ENCODE measurements around the gene CASZ1. TPM values are rescaled to one million over a fixed set of nuclear protein-coding genes. Genes with fewer than 3 reads are reported as not detected.

Gene CASZ1
- total RNA-seq, 1 experiment from 2014 or later, result 11.7 TPM

DNA sequence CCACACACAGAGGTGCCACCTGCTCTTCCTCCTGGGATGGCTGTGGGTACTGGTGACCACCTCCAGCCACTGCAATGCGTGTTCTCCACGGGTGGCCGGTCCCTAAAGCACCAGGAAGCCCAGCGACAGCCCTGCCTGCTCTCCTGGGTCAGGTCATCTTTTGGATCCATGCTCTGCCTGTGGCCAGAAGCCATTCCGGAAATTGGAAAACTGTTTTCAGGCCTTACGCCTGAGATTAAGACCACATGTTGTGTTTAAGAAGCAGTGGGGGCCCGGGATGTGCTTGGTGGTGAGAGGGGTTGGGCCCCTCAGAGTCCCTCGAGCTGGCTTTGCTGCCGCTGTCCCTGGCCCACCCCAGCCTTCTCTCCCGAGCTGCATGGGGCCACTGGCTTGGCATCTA, 170.9 kb downstream of the CASZ1 start (continued):
- TF ChIP-seq, protein P1, sequence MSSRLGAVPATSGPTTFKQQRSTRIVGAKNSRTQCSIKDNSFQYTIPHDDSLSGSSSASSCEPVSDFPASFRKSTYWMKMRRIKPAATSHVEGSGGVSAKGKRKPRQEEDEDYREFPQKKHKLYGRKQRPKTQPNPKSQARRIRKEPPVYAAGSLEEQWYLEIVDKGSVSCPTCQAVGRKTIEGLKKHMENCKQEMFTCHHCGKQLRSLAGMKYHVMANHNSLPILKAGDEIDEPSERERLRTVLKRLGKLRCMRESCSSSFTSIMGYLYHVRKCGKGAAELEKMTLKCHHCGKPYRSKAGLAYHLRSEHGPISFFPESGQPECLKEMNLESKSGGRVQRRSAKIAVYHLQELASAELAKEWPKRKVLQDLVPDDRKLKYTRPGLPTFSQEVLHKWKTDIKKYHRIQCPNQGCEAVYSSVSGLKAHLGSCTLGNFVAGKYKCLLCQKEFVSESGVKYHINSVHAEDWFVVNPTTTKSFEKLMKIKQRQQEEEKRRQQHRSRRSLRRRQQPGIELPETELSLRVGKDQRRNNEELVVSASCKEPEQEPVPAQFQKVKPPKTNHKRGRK (CRISPR knock-in tag; IDR thresholded peaks at IDR 0.05; ENCODE audit: borderline replicate concordance), result no peak
- TF ChIP-seq, protein P2, sequence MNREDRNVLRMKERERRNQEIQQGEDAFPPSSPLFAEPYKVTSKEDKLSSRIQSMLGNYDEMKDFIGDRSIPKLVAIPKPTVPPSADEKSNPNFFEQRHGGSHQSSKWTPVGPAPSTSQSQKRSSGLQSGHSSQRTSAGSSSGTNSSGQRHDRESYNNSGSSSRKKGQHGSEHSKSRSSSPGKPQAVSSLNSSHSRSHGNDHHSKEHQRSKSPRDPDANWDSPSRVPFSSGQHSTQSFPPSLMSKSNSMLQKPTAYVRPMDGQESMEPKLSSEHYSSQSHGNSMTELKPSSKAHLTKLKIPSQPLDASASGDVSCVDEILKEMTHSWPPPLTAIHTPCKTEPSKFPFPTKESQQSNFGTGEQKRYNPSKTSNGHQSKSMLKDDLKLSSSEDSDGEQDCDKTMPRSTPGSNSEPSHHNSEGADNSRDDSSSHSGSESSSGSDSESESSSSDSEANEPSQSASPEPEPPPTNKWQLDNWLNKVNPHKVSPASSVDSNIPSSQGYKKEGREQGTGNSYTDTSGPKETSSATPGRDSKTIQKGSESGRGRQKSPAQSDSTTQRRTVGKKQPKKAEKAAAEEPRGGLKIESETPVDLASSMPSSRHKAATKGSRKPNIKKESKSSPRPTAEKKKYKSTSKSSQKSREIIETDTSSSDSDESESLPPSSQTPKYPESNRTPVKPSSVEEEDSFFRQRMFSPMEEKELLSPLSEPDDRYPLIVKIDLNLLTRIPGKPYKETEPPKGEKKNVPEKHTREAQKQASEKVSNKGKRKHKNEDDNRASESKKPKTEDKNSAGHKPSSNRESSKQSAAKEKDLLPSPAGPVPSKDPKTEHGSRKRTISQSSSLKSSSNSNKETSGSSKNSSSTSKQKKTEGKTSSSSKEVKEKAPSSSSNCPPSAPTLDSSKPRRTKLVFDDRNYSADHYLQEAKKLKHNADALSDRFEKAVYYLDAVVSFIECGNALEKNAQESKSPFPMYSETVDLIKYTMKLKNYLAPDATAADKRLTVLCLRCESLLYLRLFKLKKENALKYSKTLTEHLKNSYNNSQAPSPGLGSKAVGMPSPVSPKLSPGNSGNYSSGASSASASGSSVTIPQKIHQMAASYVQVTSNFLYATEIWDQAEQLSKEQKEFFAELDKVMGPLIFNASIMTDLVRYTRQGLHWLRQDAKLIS (CRISPR knock-in tag; IDR thresholded peaks at IDR 0.05; ENCODE audit: borderline replicate concordance), result no peak
- no peak for TF ChIP-seq RELA (CRISPR knock-in tag; IDR thresholded peaks at IDR 0.05; ENCODE audit: borderline replicate concordance)
- TF ChIP-seq CBFB (CRISPR knock-in tag; IDR thresholded peaks at IDR 0.05; ENCODE audit: low read depth), result no peak
- TF ChIP-seq, protein P3, sequence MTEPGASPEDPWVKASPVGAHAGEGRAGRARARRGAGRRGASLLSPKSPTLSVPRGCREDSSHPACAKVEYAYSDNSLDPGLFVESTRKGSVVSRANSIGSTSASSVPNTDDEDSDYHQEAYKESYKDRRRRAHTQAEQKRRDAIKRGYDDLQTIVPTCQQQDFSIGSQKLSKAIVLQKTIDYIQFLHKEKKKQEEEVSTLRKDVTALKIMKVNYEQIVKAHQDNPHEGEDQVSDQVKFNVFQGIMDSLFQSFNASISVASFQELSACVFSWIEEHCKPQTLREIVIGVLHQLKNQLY (CRISPR knock-in tag; IDR thresholded peaks at IDR 0.05), result no peak
- TF ChIP-seq, protein P4, sequence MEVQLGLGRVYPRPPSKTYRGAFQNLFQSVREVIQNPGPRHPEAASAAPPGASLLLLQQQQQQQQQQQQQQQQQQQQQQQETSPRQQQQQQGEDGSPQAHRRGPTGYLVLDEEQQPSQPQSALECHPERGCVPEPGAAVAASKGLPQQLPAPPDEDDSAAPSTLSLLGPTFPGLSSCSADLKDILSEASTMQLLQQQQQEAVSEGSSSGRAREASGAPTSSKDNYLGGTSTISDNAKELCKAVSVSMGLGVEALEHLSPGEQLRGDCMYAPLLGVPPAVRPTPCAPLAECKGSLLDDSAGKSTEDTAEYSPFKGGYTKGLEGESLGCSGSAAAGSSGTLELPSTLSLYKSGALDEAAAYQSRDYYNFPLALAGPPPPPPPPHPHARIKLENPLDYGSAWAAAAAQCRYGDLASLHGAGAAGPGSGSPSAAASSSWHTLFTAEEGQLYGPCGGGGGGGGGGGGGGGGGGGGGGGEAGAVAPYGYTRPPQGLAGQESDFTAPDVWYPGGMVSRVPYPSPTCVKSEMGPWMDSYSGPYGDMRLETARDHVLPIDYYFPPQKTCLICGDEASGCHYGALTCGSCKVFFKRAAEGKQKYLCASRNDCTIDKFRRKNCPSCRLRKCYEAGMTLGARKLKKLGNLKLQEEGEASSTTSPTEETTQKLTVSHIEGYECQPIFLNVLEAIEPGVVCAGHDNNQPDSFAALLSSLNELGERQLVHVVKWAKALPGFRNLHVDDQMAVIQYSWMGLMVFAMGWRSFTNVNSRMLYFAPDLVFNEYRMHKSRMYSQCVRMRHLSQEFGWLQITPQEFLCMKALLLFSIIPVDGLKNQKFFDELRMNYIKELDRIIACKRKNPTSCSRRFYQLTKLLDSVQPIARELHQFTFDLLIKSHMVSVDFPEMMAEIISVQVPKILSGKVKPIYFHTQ (CRISPR knock-in tag; IDR thresholded peaks at IDR 0.05), result no peak

DNA sequence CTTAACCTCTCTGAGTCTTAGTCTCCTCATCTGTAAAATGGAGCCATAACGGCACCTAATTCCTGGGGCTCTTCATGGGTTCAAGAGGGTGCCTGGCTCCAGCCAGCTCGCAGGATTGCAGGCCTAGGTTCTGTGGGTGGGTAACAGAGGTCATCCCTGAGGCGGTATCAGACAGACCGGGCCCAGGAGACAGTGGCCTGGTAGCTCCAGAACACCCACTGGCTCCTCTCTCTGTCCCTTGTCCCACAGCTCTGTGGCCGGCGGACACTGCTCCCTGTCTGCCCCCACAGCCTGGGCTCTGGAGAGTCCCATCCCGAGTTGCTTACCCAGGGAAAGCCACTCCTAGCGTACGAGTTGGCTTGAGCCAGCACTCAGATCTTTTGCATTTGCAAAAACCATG, 171.4 kb downstream of the CASZ1 start:
- ChIA-PET POLR2A (no interaction called here), CTCF (interaction anchor here (0.5 kb wide), 1 partner anchor 48 kb away, joined by 3 read pairs; no protein-coding TSS in a partner anchor)
- H3K27me3 Mint-ChIP-seq (ENCODE audit: low read depth), result no peaks in the 10 kb centered on the region
- no peak for TF ChIP-seq SMAD4 (CRISPR knock-in tag; IDR thresholded peaks at IDR 0.05)
- TF ChIP-seq, protein P5, sequence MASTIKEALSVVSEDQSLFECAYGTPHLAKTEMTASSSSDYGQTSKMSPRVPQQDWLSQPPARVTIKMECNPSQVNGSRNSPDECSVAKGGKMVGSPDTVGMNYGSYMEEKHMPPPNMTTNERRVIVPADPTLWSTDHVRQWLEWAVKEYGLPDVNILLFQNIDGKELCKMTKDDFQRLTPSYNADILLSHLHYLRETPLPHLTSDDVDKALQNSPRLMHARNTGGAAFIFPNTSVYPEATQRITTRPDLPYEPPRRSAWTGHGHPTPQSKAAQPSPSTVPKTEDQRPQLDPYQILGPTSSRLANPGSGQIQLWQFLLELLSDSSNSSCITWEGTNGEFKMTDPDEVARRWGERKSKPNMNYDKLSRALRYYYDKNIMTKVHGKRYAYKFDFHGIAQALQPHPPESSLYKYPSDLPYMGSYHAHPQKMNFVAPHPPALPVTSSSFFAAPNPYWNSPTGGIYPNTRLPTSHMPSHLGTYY (CRISPR knock-in tag; IDR thresholded peaks at IDR 0.05), result no peak
- TF ChIP-seq, protein P6, sequence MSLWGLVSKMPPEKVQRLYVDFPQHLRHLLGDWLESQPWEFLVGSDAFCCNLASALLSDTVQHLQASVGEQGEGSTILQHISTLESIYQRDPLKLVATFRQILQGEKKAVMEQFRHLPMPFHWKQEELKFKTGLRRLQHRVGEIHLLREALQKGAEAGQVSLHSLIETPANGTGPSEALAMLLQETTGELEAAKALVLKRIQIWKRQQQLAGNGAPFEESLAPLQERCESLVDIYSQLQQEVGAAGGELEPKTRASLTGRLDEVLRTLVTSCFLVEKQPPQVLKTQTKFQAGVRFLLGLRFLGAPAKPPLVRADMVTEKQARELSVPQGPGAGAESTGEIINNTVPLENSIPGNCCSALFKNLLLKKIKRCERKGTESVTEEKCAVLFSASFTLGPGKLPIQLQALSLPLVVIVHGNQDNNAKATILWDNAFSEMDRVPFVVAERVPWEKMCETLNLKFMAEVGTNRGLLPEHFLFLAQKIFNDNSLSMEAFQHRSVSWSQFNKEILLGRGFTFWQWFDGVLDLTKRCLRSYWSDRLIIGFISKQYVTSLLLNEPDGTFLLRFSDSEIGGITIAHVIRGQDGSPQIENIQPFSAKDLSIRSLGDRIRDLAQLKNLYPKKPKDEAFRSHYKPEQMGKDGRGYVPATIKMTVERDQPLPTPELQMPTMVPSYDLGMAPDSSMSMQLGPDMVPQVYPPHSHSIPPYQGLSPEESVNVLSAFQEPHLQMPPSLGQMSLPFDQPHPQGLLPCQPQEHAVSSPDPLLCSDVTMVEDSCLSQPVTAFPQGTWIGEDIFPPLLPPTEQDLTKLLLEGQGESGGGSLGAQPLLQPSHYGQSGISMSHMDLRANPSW (CRISPR knock-in tag; conservative IDR thresholded peaks at IDR 0.05; ENCODE audit: low read depth), result no peak
- H3K36me3 Mint-ChIP-seq, result 0 out of 2 replicates have a peak, but pooled peaks cover 2% of the 10 kb centered on the region
- H3K9me3 Mint-ChIP-seq, result no peaks in the 10 kb centered on the region
- DNase-seq (ENCODE audit: low spot score) (peak; percentile 8), ATAC-seq (no peak)
- no peak overlapping the region for H3K4me3 Mint-ChIP-seq
- H3K4me1 Mint-ChIP-seq, result no peaks in the 10 kb centered on the region
- H3K27ac Mint-ChIP-seq, result no peak overlapping the region

Data from WTC11 (cell line).